Suppressor macrophage (primary cell): ENCODE data around the gene SLC27A1.
A peak's percentile ranks its signal among the peaks of the same experiment; 100 is the strongest.
"Not testable (repeated sequence)": the region's sequence is repeated elsewhere in the genome, so short reads cannot be mapped to it uniquely, and the experiment has no call there.

ENCODE experiments used
- DNase-seq, 4 experiments: peaks; one replicate each; pipeline ENCODE4 v3.0.0-alpha.2; 2020 to 2022

Gene SLC27A1

GRCh38 chr19:17487284-17488121 lies 17.2 kb downstream of the SLC27A1 start:
- DNase-seq = no peak

- peak in 2 of 4 experiments; percentile 55 to 72 for DNase-seq
Measured at GRCh38 chr19:17488593-17489391, 18.5 kb downstream of the SLC27A1 start.

- DNase-seq = no peak
Measured at GRCh38 chr19:17489392-17490030, 19.2 kb downstream of the SLC27A1 start.

GRCh38 chr19:17490411-17490810 lies 20.1 kb downstream of the SLC27A1 start:
- DNase-seq = no peak

GRCh38 chr19:17491287-17491686 lies 21.0 kb downstream of the SLC27A1 start:
- DNase-seq = no peak

- no peak for DNase-seq
Measured at GRCh38 chr19:17495639-17496296, 25.4 kb downstream of the SLC27A1 start.

GRCh38 chr19:17496337-17496997 lies 26.1 kb downstream of the SLC27A1 start:
- DNase-seq = peak; percentile 78 to 90 (median 84)

- no peak for DNase-seq
Measured at GRCh38 chr19:17497149-17497798, 26.9 kb downstream of the SLC27A1 start.

GRCh38 chr19:17499025-17499424 lies 28.7 kb downstream of the SLC27A1 start:
- DNase-seq = not testable (repeated sequence)

GRCh38 chr19:17499648-17500446 lies 29.5 kb downstream of the SLC27A1 start:
- peak; percentile 78 to 88 (median 86) for DNase-seq

GRCh38 chr19:17500447-17501198 lies 30.3 kb downstream of the SLC27A1 start:
- DNase-seq = no peak

GRCh38 chr19:17503240-17503639 lies 32.9 kb downstream of the SLC27A1 start:
- DNase-seq = no peak

- DNase-seq = peak; percentile 31 to 55 (median 54)
Measured at GRCh38 chr19:17504030-17504429, 33.7 kb downstream of the SLC27A1 start.

GRCh38 chr19:17504456-17504855 lies 34.1 kb downstream of the SLC27A1 start:
- no peak for DNase-seq

- no peak for DNase-seq
Measured at GRCh38 chr19:17505223-17505622, 34.9 kb downstream of the SLC27A1 start.

GRCh38 chr19:17506745-17507144 lies 36.4 kb downstream of the SLC27A1 start:
- DNase-seq = no peak

GRCh38 chr19:17508558-17508933 lies 38.2 kb downstream of the SLC27A1 start:
- DNase-seq = not testable (repeated sequence)

GRCh38 chr19:17510220-17510993 lies 40.1 kb downstream of the SLC27A1 start:
- peak; percentile 30 to 59 (median 47) for DNase-seq
